ENCODE measurements around the gene NHLRC2. TPM values are rescaled to one million over a fixed set of nuclear protein-coding genes. Genes with fewer than 3 reads are reported as not detected.

Gene NHLRC2
- total and polyA plus RNA-seq, 2 experiments from 2014 or later = 15.5 to 28.1 TPM

GRCh38 chr10:113849946-113850345 is 4.5 kb upstream of the NHLRC2 start:
- Histone ChIP-seq H3K36me3 (ENCODE audit: insufficient read depth) (no peaks in the 10 kb centered on the region), H3K9me2 (ENCODE audit: insufficient read depth) (no peaks in the 10 kb centered on the region), H3F3A (replicated peaks; ENCODE audit: low read depth) (no peaks in the 10 kb centered on the region), H3K27me3 (ENCODE audit: insufficient read depth) (no peaks in the 10 kb centered on the region), H3K79me2 (replicated peaks; ENCODE audit: insufficient read depth) (0 out of 2 replicates have a peak, but pooled peaks cover 7% of the 10 kb centered on the region), H2AFZ (no peak overlapping the region), H3K4me2 (no peak overlapping the region), H3K4me1 (ENCODE audit: insufficient read depth) (peaks cover 8% of the 10 kb centered on the region), H3K27ac (ENCODE audit: low read depth) (no peak overlapping the region), H4K20me1 (replicated peaks; ENCODE audit: insufficient read depth) (no peaks in the 10 kb centered on the region), H3K4me3 (no peak overlapping the region)
- Mint-ChIP-seq H3K4me1 (peaks cover 22% of the 10 kb centered on the region; the same call in 2 of the 3 replicates), H3K4me3 (no peak overlapping the region), H3K36me3 (ENCODE audit: low read depth) (peaks cover 7% of the 10 kb centered on the region; the same call in 2 of the 3 replicates), H3K9me3 (no peaks in the 10 kb centered on the region), H3K27me3 (ENCODE audit: insufficient read depth, low read depth, poor library complexity) (peaks cover 9% of the 10 kb centered on the region), H3K27ac (no peak overlapping the region)
- ATAC-seq (no peak), DNase-seq (ENCODE audit: low spot score) (no peak)
- TF ChIP-seq EZH2 (IDR thresholded peaks at IDR 0.05; ENCODE audit: low read depth, unreplicated experiment) (no peak), POLR2AphosphoS5 (IDR thresholded peaks at IDR 0.05; ENCODE audit: low read depth) (no peak), REST (IDR thresholded peaks at IDR 0.05; ENCODE audit: unreplicated experiment) (no peak), ZNF331 (CRISPR knock-in tag; IDR thresholded peaks at IDR 0.05; ENCODE audit: low read depth) (no peak), ZNF462 (CRISPR knock-in tag; IDR thresholded peaks at IDR 0.05) (no peak)

Measured in GM23338 (cell line).